ENCODE data around the gene TXNDC8.
"Not testable (repeated sequence)": the region's sequence is repeated elsewhere in the genome, so short reads cannot be mapped to it uniquely, and the experiment has no call there.

The TXNDC8 gene

DNA sequence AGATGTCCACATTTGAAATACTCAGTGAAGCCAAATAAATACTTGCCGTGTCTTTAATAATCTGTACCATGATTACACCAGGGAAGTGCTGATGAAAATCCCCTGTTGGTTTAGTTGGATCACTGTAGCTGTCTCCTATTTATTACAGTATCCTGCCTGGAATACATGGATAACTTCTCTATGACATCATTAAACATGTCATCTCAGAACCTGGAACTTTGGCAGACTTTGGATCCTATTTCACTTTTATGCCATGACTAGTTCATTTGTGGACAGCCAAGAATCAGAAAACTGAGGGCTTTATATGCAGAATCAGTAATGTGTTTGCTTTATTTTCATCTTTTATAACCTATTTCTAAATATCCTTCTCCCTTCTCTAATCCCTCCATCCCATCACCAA is at the start of gene TXNDC8:
TXNDC8 (minus strand) TSS at position 137 of the 400 bp plus-strand sequence.
- no peak within 1 kb of the TSS for H2AFZ ChIP-seq (ENCODE audit: low read depth, low read length)
- no peaks in the 10 kb centered on the region for H3K36me3 ChIP-seq (ENCODE audit: insufficient read depth, low read length)
- H3K4me1 ChIP-seq (ENCODE audit: insufficient read depth, low read length): peaks cover 2% of the 10 kb centered on the region
- H3K4me3 ChIP-seq (ENCODE audit: low read length): no peak within 1 kb of the TSS
- H3K27me3 ChIP-seq (ENCODE audit: insufficient read depth, low read length): peaks cover 2% of the 10 kb centered on the region
- no peaks in the 10 kb centered on the region for H3K9me3 ChIP-seq (ENCODE audit: low read length)

DNA sequence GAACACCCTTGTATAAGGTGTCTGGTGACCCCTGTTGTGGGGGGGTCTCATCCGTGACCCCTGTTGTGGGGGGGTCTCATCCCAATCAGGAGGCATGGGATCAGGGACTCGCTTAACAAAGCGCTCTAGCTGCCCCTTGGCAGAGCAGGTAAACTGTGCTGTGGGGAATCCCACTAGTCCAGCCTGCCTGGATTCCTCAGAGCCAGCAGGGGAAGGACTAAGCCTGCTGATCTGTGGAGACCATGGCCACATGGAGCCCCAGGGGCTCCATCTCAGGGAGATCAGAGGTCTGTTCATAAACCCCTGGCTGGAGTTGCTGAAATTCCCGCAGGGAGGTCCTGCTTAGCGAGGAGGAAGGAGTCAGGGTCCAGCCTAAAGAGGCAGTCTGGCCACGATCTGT is 45.8 kb upstream of the TXNDC8 start:
- no peaks in the 10 kb centered on the region for H3K9me3 ChIP-seq (ENCODE audit: low read length)
- H3K4me1 ChIP-seq (ENCODE audit: insufficient read depth, low read length): no peaks in the 10 kb centered on the region
- H3K36me3 ChIP-seq (ENCODE audit: insufficient read depth, low read length): no peaks in the 10 kb centered on the region
- no peak overlapping the region for H3K4me3 ChIP-seq (ENCODE audit: low read length)
- H3K27me3 ChIP-seq (ENCODE audit: insufficient read depth, low read length): no peaks in the 10 kb centered on the region
- no peak overlapping the region for H2AFZ ChIP-seq (ENCODE audit: low read depth, low read length)

- H2AFZ ChIP-seq (ENCODE audit: low read depth, low read length): no peak overlapping the region
- no peaks in the 10 kb centered on the region for H3K27me3 ChIP-seq (ENCODE audit: insufficient read depth, low read length)
- no peaks in the 10 kb centered on the region for H3K36me3 ChIP-seq (ENCODE audit: insufficient read depth, low read length)
- no peaks in the 10 kb centered on the region for H3K9me3 ChIP-seq (ENCODE audit: low read length)
- H3K4me3 ChIP-seq (ENCODE audit: low read length): no peak overlapping the region
- H3K4me1 ChIP-seq (ENCODE audit: insufficient read depth, low read length): peaks cover 3% of the 10 kb centered on the region
Measured at GRCh38 chr9:110382731-110383130, 45.1 kb upstream of the TXNDC8 start.

GRCh38 chr9:110371411-110372007 is 33.8 kb upstream of the TXNDC8 start:
- Histone ChIP-seq H2AFZ (ENCODE audit: low read depth, low read length) (no peak overlapping the region), H3K9me3 (ENCODE audit: low read length) (no peaks in the 10 kb centered on the region), H3K4me1 (ENCODE audit: insufficient read depth, low read length) (no peaks in the 10 kb centered on the region), H3K36me3 (ENCODE audit: insufficient read depth, low read length) (no peaks in the 10 kb centered on the region), H3K4me3 (ENCODE audit: low read length) (no peak overlapping the region), H3K27me3 (ENCODE audit: insufficient read depth, low read length) (no peaks in the 10 kb centered on the region)

DNA sequence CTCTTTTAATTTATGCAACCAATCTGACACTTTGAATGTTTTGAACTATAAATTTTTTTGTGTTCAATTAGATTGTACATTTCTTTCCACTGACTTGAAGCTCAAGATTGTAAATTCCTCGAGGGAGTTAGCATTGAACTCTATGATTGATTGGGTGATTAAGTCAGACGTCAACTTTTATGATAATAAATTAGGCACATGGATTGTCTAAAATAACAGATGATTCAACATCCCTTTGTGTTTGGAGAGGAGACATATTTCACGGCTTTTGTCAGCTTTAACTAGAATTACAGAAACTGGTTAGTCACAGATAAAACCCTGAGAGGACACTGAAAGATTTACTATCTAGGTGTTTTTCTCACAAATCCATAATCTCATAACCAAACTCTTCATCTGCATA is 32.7 kb upstream of the TXNDC8 start:
- H3K27me3 ChIP-seq (ENCODE audit: insufficient read depth, low read length): no peaks in the 10 kb centered on the region
- H3K9me3 ChIP-seq (ENCODE audit: low read length): no peaks in the 10 kb centered on the region
- H3K36me3 ChIP-seq (ENCODE audit: insufficient read depth, low read length): no peaks in the 10 kb centered on the region
- H3K4me1 ChIP-seq (ENCODE audit: insufficient read depth, low read length): no peaks in the 10 kb centered on the region
- no peak overlapping the region for H3K4me3 ChIP-seq (ENCODE audit: low read length)
- no peak overlapping the region for H2AFZ ChIP-seq (ENCODE audit: low read depth, low read length)

- no peaks in the 10 kb centered on the region for H3K4me1 ChIP-seq (ENCODE audit: insufficient read depth, low read length)
- no peaks in the 10 kb centered on the region for H3K9me3 ChIP-seq (ENCODE audit: low read length)
- no peak overlapping the region for H3K4me3 ChIP-seq (ENCODE audit: low read length)
- H2AFZ ChIP-seq (ENCODE audit: low read depth, low read length): no peak overlapping the region
- no peaks in the 10 kb centered on the region for H3K36me3 ChIP-seq (ENCODE audit: insufficient read depth, low read length)
- H3K27me3 ChIP-seq (ENCODE audit: insufficient read depth, low read length): no peaks in the 10 kb centered on the region
Measured at GRCh38 chr9:110364451-110364850, 26.8 kb upstream of the TXNDC8 start.

DNA sequence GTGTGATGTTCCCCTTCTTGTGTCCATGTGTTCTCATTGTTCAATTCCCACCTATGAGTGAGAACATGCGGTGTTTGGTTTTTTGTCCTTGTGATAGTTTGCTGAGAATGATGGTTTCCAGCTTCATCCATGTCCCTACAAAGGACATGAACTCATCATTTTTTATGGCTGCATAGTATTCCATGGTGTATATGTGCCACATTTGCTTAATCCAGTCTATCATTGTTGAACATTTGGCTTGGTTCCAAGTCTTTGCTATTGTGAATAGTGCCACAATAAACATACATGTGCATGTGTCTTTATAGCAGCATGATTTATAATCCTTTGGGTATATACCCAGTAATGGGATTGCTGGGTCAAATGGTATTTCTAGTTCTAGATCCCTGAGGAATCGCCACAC is 21.3 kb upstream of the TXNDC8 start:
- H3K4me3 ChIP-seq (ENCODE audit: low read length); H3K36me3 ChIP-seq (ENCODE audit: insufficient read depth, low read length): not testable (repeated sequence)

DNA sequence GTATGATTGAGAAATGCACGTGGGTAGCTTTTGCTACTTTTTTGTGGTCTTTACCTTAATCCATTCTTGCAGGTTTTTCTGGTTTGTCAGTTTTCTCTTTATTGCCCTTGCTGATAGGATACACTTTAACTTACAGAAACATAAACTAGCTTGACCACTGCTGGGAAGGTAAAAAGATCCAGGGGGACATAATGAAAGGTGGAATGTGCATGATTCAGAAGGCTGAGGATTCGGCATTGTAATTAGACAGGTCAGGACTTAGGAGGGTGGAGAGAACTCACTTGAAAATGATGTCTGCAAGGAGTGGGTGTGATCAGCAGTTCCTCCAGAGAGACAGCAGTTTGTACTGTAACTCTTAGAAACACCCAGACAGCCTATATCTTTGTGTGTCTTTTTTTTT is 19.8 kb upstream of the TXNDC8 start:
- H3K4me1 ChIP-seq (ENCODE audit: insufficient read depth, low read length): no peaks in the 10 kb centered on the region
- no peaks in the 10 kb centered on the region for H3K9me3 ChIP-seq (ENCODE audit: low read length)
- no peak overlapping the region for H2AFZ ChIP-seq (ENCODE audit: low read depth, low read length)
- no peaks in the 10 kb centered on the region for H3K36me3 ChIP-seq (ENCODE audit: insufficient read depth, low read length)
- H3K27me3 ChIP-seq (ENCODE audit: insufficient read depth, low read length): no peaks in the 10 kb centered on the region
- H3K4me3 ChIP-seq (ENCODE audit: low read length): no peak overlapping the region

More for the DNA sequence above, 21.3 kb upstream of the TXNDC8 start:
- not testable (repeated sequence) for H2AFZ ChIP-seq (ENCODE audit: low read depth, low read length); H3K9me3 ChIP-seq (ENCODE audit: low read length); H3K4me1 ChIP-seq (ENCODE audit: insufficient read depth, low read length); H3K27me3 ChIP-seq (ENCODE audit: insufficient read depth, low read length)

DNA sequence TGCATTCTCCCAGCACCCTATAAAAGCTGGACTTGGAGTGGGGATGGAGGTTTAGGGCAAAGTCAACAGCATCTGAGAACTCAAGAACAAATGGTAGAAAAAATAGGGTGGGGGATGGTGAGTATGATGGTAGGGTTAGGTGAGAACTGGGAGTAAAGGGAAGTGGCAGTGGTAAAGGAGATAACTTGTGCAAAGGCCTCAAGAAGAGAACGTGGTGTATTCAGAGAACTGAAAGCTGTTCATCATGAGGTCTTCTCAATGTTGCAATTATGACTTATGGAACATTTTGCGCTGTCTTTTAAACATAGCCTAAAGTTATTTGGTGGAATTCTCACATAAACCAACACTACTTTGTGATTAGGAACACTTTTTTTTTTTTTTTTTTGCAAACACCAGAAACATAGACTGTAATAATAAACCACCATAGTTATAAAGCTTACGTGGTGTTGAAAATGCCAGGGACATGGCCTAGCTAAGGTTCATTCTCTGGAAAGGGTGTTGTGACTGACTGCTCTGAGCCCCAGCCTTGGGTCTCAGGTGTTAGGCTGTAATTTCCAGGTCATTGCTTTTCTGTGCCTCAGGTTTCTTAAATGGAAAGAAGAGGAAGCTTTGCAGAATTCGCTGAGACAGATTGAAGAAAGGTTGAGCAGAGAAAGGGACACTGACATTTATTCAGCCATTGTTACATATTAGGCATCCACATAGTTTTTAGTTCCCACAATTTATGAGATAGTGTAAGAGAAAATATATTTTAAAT is 19.2 kb upstream of the TXNDC8 start:
- no peak overlapping the region for H2AFZ ChIP-seq (ENCODE audit: low read depth, low read length)

DNA sequence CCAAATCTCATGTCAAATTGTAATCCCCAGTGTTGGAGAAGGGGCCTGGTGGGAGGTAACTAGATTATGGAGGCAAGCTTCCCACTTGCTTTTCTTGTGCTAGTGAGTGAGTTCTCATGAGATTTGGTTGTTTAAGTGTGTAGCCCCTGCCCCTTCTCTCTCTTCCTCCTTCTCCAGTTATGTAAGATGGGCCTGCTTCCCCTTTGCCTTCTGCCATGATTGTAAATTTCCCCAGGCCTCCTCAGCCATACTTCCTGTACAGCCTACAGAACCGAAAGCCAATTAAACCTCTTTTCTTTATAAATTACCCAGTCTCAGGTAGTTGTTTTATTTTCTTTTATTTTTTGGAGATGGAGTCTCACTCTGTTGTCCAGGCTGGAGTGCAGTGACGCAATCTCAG is 18.2 kb upstream of the TXNDC8 start:
- Histone ChIP-seq H3K9me3 (ENCODE audit: low read length) (no peaks in the 10 kb centered on the region), H3K36me3 (ENCODE audit: insufficient read depth, low read length) (no peaks in the 10 kb centered on the region)

More for the DNA sequence above, 19.2 kb upstream of the TXNDC8 start:
- no peaks in the 10 kb centered on the region for H3K36me3 ChIP-seq (ENCODE audit: insufficient read depth, low read length)
- no peaks in the 10 kb centered on the region for H3K9me3 ChIP-seq (ENCODE audit: low read length)
- H3K4me1 ChIP-seq (ENCODE audit: insufficient read depth, low read length): no peaks in the 10 kb centered on the region
- H3K27me3 ChIP-seq (ENCODE audit: insufficient read depth, low read length): no peaks in the 10 kb centered on the region
- no peak overlapping the region for H3K4me3 ChIP-seq (ENCODE audit: low read length)

GRCh38 chr9:110351009-110351467 is 13.4 kb upstream of the TXNDC8 start:
- no peak overlapping the region for H2AFZ ChIP-seq (ENCODE audit: low read depth, low read length)
- H3K4me1 ChIP-seq (ENCODE audit: insufficient read depth, low read length): no peaks in the 10 kb centered on the region
- H3K27me3 ChIP-seq (ENCODE audit: insufficient read depth, low read length): no peaks in the 10 kb centered on the region
- H3K36me3 ChIP-seq (ENCODE audit: insufficient read depth, low read length): no peaks in the 10 kb centered on the region
- no peaks in the 10 kb centered on the region for H3K9me3 ChIP-seq (ENCODE audit: low read length)
- H3K4me3 ChIP-seq (ENCODE audit: low read length): no peak overlapping the region

More for the DNA sequence above, 18.2 kb upstream of the TXNDC8 start:
- Histone ChIP-seq H3K4me3 (ENCODE audit: low read length) (no peak overlapping the region), H3K4me1 (ENCODE audit: insufficient read depth, low read length) (no peaks in the 10 kb centered on the region), H3K27me3 (ENCODE audit: insufficient read depth, low read length) (no peaks in the 10 kb centered on the region), H2AFZ (ENCODE audit: low read depth, low read length) (no peak overlapping the region)

DNA sequence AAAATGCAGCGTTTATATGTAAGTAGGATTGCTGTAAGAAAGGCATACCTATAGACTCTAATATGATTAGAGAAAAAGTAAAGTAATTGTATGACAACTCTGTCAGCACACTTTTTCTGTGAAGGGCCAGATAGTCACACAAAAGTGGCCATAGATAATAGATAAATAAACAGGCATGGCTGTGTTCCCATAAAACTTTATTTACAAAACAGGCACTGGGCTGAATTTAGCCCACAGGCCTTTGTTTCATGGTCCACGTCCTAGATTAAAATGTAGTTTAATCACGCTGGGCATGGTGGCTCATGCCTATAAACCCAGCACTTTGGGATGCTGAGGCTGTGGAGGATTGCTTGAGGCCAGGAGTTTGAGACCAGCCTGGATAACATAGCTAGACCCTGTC is 8.7 kb upstream of the TXNDC8 start:
- Histone ChIP-seq H2AFZ (ENCODE audit: low read depth, low read length) (no peak overlapping the region), H3K4me3 (ENCODE audit: low read length) (no peak overlapping the region), H3K9me3 (ENCODE audit: low read length) (no peaks in the 10 kb centered on the region), H3K27me3 (ENCODE audit: insufficient read depth, low read length) (no peaks in the 10 kb centered on the region), H3K4me1 (ENCODE audit: insufficient read depth, low read length) (no peaks in the 10 kb centered on the region), H3K36me3 (ENCODE audit: insufficient read depth, low read length) (no peaks in the 10 kb centered on the region)

DNA sequence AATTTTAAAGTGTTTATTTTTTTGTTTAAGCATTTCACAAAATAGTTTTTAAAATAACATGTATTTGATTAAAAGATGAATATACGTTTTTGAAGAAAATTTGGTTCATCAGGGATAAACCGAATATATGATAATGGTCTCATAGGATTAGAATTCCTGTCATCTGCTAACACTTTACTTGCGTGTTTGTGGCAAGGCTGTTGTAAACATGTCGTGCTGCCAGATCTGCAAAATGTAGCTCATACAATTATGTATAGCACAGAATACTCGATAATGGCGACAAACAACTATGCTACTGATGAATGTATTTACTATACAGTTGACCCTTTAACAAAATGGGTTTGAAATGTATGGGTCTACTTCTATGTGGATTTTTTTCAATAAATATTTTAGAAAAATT is 7.2 kb upstream of the TXNDC8 start:
- H3K9me3 ChIP-seq (ENCODE audit: low read length): no peaks in the 10 kb centered on the region
- no peaks in the 10 kb centered on the region for H3K36me3 ChIP-seq (ENCODE audit: insufficient read depth, low read length)

More for the DNA sequence above, 7.2 kb upstream of the TXNDC8 start:
- Histone ChIP-seq H3K27me3 (ENCODE audit: insufficient read depth, low read length) (no peaks in the 10 kb centered on the region), H3K4me3 (ENCODE audit: low read length) (no peak overlapping the region), H2AFZ (ENCODE audit: low read depth, low read length) (no peak overlapping the region), H3K4me1 (ENCODE audit: insufficient read depth, low read length) (no peaks in the 10 kb centered on the region)
